8988T (cell line): ENCODE measurements around the gene CPNE9.
A peak's percentile ranks its signal among the peaks of the same experiment; 100 is the strongest.
"Not testable (repeated sequence)": the region's sequence is repeated elsewhere in the genome, so short reads cannot be mapped to it uniquely, and the experiment has no call there.

Source experiments
- DNase-seq: peaks from one replicate; pipeline ENCODE4 v3.0.0; 2011

CPNE9 gene

DNA sequence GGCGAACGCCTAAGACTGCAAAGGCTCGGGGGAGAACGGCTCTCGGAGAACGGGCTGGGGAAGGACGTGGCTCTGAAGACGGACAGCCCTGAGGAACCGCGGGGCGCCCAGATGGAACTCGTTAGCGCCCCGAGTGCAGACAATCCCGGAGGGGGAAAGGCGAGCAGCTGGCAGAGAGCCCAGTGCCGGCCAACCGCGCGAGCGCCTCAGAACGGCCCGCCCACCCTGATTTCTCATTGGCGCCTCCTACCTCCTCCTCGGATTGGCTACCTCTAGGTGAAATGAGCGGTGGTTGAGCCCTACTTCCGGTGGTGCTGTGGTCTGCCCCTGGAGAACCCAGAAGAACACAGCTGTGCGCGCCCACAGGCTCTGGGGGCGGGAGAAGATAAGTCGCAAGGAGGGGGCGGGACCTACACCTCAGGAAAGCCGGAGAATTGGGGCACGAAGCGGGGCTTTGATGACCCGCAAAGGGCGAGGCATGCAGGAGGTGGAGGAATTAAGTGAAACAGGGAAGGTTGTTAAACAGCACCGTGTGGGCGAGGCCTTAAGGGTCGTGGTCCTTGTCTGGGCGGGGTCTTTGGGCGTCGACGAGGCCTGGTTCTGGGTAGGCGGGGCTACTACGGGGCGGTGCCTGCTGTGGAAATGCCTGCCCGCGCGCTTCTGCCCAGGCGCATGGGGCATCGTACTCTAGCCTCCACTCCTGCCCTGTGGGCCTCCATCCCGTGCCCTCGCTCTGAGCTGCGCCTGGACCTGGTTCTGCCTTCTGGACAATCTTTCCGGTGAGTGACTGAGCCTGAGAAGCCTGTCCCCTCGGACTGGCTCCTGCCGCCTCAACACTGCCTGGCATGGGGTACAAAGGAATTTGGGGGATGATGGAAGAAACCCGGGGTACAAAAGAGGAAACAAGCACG lies 46.3 kb downstream of the CPNE9 start, which contains the start of gene OGG1:
Gene OGG1, plus strand, starts transcription at position 308 of the 911 bp plus-strand sequence. Its CDS starts 335 bp downstream, at position 643.
- peak; percentile 96 for DNase-seq

DNA sequence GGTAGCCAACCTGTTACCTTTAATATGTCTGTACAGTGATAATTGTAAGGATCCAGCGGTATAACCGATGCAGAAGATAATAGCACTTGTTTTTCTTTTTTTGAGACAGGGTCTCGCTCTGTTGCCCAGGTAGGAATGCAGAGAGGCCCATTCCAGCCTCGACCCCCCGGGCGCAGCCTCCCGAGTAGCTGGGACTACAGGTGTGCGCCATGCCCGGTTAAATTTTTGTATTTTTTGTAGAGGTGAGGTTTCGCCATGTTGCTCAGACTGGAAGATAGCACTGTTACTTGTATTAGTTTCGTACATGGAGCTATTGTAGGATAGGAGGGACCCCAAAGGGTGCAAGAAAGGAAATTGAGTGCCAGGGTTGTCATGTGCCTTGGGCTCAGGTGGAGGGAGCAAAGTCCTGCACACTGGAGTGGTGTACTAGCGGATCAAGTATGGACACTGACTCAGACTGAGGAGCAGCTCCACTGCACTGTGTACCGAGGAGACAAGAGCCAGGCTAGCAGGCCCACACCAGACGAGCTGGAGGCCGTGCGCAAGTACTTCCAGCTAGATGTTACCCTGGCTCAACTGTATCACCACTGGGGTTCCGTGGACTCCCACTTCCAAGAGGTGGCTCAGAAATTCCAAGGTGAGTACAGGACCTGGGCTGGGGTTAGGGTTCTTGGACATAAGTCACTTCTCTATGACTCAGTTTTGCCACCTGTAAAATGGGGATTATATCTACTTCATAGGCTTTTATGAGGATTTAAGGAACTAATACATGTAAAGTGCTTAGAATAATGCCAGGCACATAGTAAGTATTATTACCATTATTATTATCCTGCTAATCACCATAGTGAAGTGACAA lies 47.2 kb downstream of the CPNE9 start:
- no peak for DNase-seq

- no peak for DNase-seq
Observed at GRCh38 chr3:9754678-9755077, 51.0 kb downstream of the CPNE9 start.

DNA sequence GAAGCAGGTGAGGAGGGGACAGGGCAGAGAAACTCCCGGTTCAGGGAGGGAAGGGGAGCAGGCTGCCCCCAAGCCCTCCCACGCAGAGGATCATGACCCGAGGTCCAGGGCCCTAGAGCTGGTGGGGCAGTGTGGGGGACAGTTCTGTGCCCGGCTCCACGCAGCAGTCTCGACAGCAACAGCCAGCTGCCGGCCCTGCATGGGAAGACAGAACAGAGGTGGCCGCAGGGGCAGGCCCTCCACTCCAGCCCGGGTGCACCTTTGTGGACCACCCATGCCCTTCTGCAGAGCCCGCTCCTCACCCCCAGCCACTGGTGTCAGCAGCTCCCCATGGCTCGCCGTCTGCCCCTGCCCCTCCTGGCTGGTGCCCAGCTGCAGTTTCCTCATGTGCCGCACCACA lies 53.8 kb downstream of the CPNE9 start:
- no peak for DNase-seq

DNA sequence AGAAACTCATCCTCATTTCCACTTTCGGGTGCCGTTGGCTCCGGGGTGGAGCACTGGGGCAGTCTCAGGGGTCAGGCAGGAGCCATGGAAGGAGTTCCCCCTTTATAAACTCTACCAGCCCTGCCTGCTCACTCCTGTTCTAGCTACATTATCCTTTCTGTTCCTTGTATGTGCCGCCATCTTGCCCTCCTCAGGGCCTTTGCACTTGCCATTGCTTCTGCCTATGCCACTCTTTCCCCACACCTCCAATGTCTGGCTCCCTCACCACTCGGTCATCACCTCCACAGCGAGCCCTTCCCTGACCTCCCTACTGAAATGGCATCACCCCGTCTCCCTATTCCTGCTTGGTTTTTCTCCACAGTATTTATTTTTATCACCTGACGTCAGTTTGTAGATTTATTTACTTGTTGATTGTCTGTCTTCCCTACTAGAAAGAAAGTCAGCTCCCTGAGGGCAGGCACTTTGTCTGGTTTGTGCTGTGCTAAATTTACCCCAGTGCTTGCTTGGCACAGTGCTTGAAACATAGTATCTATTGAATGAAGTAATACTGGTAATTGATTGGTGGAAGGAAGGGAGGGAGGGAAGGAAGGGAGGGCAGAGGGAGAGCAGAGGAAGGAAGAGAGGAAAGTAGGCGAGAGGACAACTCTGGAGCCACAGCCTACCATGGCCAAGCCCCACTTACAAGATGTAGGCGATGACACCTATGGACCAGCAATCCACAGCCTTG lies 57.3 kb downstream of the CPNE9 start:
- no peak for DNase-seq

DNA sequence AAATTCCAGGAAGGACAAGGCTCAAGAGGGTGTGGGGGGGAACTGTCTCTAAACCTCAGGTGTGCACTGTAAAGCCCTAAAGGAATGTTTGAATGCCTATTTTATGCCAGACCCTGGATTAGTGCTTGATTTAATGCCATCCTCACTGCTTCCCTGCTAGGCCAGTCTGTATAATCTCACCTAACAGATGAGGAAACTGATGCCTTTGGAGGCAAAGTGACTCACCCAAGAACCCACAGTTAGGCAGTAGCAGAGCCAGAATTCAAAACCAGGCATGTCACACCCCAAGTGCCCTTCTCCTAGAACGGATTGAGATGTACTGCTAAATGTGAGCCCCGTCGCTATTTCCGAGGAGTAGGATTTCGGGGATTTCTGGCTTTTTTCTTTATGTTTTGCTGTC lies 58.3 kb downstream of the CPNE9 start:
- DNase-seq, result no peak

- DNase-seq, result no peak
Observed at GRCh38 chr3:9762871-9763270, 59.2 kb downstream of the CPNE9 start.

- no peak for DNase-seq
Observed at GRCh38 chr3:9765865-9766264, 62.2 kb downstream of the CPNE9 start.

GRCh38 chr3:9767418-9767817 lies 63.8 kb downstream of the CPNE9 start:
- DNase-seq, result no peak

DNA sequence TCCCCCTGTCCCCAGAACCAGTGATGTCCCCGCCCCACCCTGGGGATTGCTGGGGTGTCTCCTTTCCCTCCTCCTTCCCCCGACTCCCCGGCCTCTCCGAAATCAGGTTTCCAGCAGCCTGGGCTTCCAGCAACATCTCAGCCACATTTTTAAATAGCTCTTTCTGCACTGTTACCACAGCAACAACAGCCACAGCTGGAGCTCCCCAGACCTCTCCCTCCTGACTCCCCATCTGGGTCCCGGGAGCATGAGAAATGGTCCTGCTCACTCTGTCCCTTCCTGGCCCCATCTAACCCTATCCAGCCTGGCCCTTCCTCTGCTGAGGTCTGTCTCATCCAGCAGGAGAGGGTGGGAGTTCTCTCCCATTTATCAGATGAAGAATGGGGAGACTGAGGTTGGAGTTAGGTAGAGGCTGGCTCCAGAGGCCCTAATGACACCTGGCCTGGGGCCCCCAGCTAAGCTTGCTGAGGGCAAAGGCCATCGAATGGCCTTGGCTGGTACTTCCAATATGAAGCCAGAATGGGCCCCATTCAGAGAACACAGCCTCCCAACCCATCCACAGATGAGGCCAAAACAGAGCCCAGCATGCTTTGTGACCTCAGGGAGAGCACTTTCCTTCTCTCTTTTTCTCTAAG lies 64.6 kb downstream of the CPNE9 start:
- no peak for DNase-seq

- no peak for DNase-seq
Observed at GRCh38 chr3:9769012-9769411, 65.4 kb downstream of the CPNE9 start.

- DNase-seq, result peak; percentile 78
Observed at GRCh38 chr3:9769426-9770275, 66.0 kb downstream of the CPNE9 start, which contains the start of gene CAMK1. Gene CAMK1 (minus strand): TSS chr3:9769947. CDS start chr3:9767749, 2,198 bp downstream.

- no peak for DNase-seq
Observed at GRCh38 chr3:9770276-9770812, 66.7 kb downstream of the CPNE9 start.

- DNase-seq, result not testable (repeated sequence)
Observed at GRCh38 chr3:9771007-9771406, 67.4 kb downstream of the CPNE9 start.

DNA sequence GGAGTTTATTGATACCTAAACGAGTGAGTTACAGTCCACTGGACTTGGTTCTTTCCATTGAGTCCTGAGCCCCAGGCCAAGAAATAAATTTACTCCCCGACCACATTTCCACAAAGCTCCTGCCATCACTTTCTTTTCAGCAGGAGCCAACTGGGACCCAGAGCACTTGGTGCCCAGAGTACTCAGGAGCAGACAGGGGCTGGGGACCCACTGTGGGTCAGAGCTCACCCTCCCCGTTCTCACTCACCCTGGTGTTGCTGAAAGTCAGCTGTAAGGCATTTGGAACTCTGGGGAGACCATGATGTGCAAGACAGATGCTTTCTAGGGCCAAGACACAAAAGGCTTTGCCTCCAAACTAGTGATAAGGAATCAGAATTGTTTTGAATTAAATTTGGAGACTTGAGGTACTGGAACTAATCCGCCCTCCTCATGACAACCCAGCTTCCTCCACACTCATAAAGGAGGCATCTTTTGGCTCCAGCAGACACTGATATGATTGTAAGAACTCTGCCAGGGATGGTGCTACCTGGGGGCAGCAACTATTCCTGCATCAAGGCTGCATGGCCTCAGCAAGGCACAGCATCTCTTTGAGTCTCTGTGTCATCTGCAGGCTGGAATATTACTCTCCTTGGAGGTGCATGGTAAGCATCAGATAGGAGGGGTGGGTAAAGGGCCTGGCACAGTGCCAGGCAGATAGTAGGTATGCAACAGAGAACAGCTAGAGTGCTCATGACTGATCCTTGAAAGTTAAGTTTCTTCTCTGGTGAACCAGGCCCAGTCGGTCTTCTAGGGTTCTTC lies 73.5 kb downstream of the CPNE9 start:
- no peak for DNase-seq

DNA sequence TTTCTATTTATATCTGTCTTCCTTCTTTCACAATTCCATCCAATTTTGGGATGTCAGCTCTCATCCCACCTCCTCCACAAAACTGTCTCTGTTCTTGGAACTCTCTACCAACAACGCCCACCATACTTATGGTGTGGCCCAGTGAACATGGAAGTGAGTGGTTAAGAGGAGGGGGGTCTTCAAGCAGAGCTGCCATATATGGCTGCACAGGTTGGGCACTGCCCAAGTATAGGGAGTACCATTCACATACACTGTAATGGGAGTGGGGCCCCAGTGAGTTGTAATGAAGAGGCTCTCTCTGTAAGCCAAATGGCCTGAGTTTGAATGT lies 74.0 kb downstream of the CPNE9 start:
- DNase-seq, result no peak

DNA sequence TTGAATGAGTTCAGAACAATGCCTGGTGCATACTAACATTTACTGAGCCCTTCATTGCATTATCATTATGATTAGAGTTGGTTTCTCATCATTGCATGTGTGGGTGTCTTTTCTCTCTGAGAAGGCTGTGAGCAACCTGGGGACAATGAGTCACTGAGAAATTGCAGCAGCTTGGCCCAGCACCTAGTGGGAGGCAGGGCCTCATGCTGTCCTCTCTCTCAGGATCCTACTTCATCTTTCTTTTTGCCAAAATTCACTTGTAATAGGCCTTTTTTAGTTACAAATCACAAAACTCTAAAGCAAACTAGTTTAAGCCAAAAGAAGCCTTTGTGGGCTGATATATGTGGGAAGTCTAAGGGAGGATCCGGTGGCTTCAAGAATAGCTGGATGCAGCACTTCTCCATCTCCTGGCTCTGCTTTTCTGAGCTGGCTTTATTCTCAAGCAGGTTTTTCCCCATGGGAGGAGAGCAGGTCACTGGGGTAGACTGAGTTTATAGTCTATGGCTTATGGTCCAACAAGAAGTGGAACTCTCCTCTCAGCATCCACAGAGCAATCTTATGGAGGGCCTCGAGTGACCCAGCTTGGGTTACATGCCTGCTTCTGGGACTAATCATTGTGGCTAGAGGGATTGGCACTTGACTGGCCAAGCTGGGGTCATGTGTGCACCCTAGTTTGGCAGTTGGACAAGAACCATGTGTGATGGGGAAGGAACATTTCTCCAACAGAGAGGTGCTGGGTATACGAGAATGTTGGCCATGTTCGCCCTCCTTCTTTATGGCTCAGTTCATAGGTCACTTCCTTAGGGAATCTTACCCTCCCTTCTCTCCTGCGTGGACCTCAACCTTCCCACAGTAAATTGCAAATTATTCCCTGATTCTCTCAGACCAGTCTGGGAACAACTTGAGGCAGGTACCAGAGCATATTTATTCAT lies 74.8 kb downstream of the CPNE9 start:
- DNase-seq, result no peak

- no peak for DNase-seq
Observed at GRCh38 chr3:9779075-9779593, 75.5 kb downstream of the CPNE9 start.
